T-helper 2 cell (primary cell): Measurements from ENCODE around the gene PRDM13.
"Not testable (repeated sequence)": the region's sequence is repeated elsewhere in the genome, so short reads cannot be mapped to it uniquely, and the experiment has no call there.

Source experiments
- DNase-seq, 5 experiments: peaks; one replicate each; pipeline versions ENCODE4 v3.0.0 to v3.0.0-alpha.2; 2012 to 2022
- total RNA-seq, 2 donors: gene quantifications; one replicate each; lab custom pipeline; 2026; lab: John Stamatoyannopoulos, UW

PRDM13 gene
- total RNA-seq = 0 to 0.07 reads per million in 2 donors

GRCh38 chr6:99606656-99607415, at the start of gene PRDM13:
TSS of gene PRDM13 (plus strand) at chr6:99606833. CDS start at chr6:99607035, 202 bp downstream.
- DNase-seq = no peak

GRCh38 chr6:99559057-99559456, 47.6 kb upstream of the PRDM13 start:
- no peak for DNase-seq

- no peak for DNase-seq
Observed at GRCh38 chr6:99560668-99561067, 46.0 kb upstream of the PRDM13 start.

- no peak for DNase-seq
Observed at GRCh38 chr6:99563056-99563723, 43.4 kb upstream of the PRDM13 start.

- DNase-seq = peak; percentile 61 to 96 (median 84)
Observed at GRCh38 chr6:99568103-99568933, 38.3 kb upstream of the PRDM13 start, which contains the start of gene CCNC. TSS of gene CCNC (minus strand) at chr6:99568660. CDS start at chr6:99568527, 133 bp downstream.

- no peak for DNase-seq
Observed at GRCh38 chr6:99573980-99574617, 32.5 kb upstream of the PRDM13 start.

- no peak for DNase-seq
Observed at GRCh38 chr6:99575544-99576227, 30.9 kb upstream of the PRDM13 start.

GRCh38 chr6:99579781-99580180, 26.9 kb upstream of the PRDM13 start:
- DNase-seq = no peak

GRCh38 chr6:99587792-99588191, 18.8 kb upstream of the PRDM13 start:
- no peak for DNase-seq

GRCh38 chr6:99588618-99589289, 17.9 kb upstream of the PRDM13 start:
- peak in 3 of 5 experiments; percentile 27 to 76 (median 47) for DNase-seq

GRCh38 chr6:99589290-99589672, 17.4 kb upstream of the PRDM13 start:
- no peak for DNase-seq

GRCh38 chr6:99589907-99590493, 16.6 kb upstream of the PRDM13 start:
- no peak for DNase-seq

- no peak for DNase-seq
Observed at GRCh38 chr6:99590728-99591672, 15.6 kb upstream of the PRDM13 start.

GRCh38 chr6:99591673-99592364, 14.8 kb upstream of the PRDM13 start:
- DNase-seq = no peak

GRCh38 chr6:99592900-99593299, 13.7 kb upstream of the PRDM13 start:
- no peak for DNase-seq

GRCh38 chr6:99594696-99595095, 11.9 kb upstream of the PRDM13 start:
- not testable (repeated sequence) for DNase-seq

- DNase-seq = no peak
Observed at GRCh38 chr6:99602520-99603420, 3.9 kb upstream of the PRDM13 start.
